Fibroblast of villous mesenchyme (primary cell): ENCODE results near the gene ADCYAP1R1. TPM values are rescaled to one million over a fixed set of nuclear protein-coding genes. Genes with fewer than 3 reads are reported as not detected.

Experiments used
- DNase-seq: peaks from one replicate; pipeline ENCODE4 v3.0.0-alpha.2; 2010; ENCODE audit warnings: low read depth
- H3K4me3 ChIP-seq: 2 replicates; pipeline ENCODE4 v1.5.1; 2011; ENCODE audit warnings: low read depth, mild to moderate bottlenecking, low read length
- CTCF ChIP-seq: IDR thresholded peaks from 2 replicates; pipeline ENCODE4 v1.5.1; 2012; ENCODE audit warnings: low read depth, mild to moderate bottlenecking, low read length; ENCODE audit not compliant: insufficient read depth
- total RNA-seq: library from RNA; depleted of rRNA; stranded (reverse); fragments of >200 nt; gene quantifications from 2 replicates; pipeline ENCODE4 v1.2.3, GENCODE V29; 2012

Gene ADCYAP1R1
- total RNA-seq, 1 donor = not detected

GRCh38 chr7:31049005-31049765, 2.9 kb upstream of the ADCYAP1R1 start:
- DNase-seq = no peak
- TF ChIP-seq CTCF = no peak
- no peak overlapping the region for H3K4me3 ChIP-seq

- DNase-seq = no peak
- H3K4me3 ChIP-seq = no peak overlapping the region
- no peak for TF ChIP-seq CTCF
Observed at GRCh38 chr7:31052487-31052840, 356 bp downstream of the ADCYAP1R1 start.

GRCh38 chr7:31052841-31053601, 913 bp downstream of the ADCYAP1R1 start:
- no peak overlapping the region for H3K4me3 ChIP-seq
- no peak for DNase-seq
- no peak for TF ChIP-seq CTCF

- no peak overlapping the region for H3K4me3 ChIP-seq
- no peak for DNase-seq
- no peak for TF ChIP-seq CTCF
Observed at GRCh38 chr7:31053986-31054385, 1.9 kb downstream of the ADCYAP1R1 start.

- TF ChIP-seq CTCF = no peak
- no peak overlapping the region for H3K4me3 ChIP-seq
- no peak for DNase-seq
Observed at GRCh38 chr7:31054608-31055278, 2.6 kb downstream of the ADCYAP1R1 start.

GRCh38 chr7:31055471-31055870, 3.4 kb downstream of the ADCYAP1R1 start:
- no peak overlapping the region for H3K4me3 ChIP-seq
- no peak for TF ChIP-seq CTCF
- DNase-seq = no peak
